IPS-20b (cell line): ENCODE data around the gene ABHD3.
A peak's percentile ranks its signal among the peaks of the same experiment; 100 is the strongest.
"Not testable (repeated sequence)": the region's sequence is repeated elsewhere in the genome, so short reads cannot be mapped to it uniquely, and the experiment has no call there.

Source experiments
- H3K27ac ChIP-seq: one replicate; pipeline ENCODE4 v1.5.1; 2013; ENCODE audit warnings: low read length
- H3K27me3 ChIP-seq: 2 replicates; pipeline ENCODE4 v1.6.1; 2013; ENCODE audit warnings: mild to moderate bottlenecking, low read length, inconsistent platforms; ENCODE audit not compliant: insufficient read depth
- H3K36me3 ChIP-seq: 2 replicates; pipeline ENCODE4 v1.6.1; 2013; ENCODE audit warnings: low read depth, mild to moderate bottlenecking, inconsistent platforms, low read length, moderate library complexity; ENCODE audit not compliant: insufficient read depth
- H3K4me1 ChIP-seq: 2 replicates; pipeline ENCODE4 v1.6.1; 2013; ENCODE audit warnings: mild to moderate bottlenecking, control low read depth, inconsistent platforms, low read length, moderate library complexity; ENCODE audit not compliant: insufficient read depth
- H3K4me3 ChIP-seq: 2 replicates; pipeline ENCODE4 v1.5.1; 2013; ENCODE audit warnings: mild to moderate bottlenecking, low read length, inconsistent platforms
- H3K9ac ChIP-seq: 2 replicates; pipeline ENCODE4 v1.6.1; 2013; ENCODE audit warnings: low read depth, mild to moderate bottlenecking, inconsistent platforms, low read length, moderate library complexity
- H3K9me3 ChIP-seq: 2 replicates; pipeline ENCODE4 v1.6.1; 2013; ENCODE audit warnings: mild to moderate bottlenecking, low read depth, low read length, inconsistent platforms; ENCODE audit not compliant: insufficient read depth

The ABHD3 gene

GRCh38 chr18:21638822-21639221 is 65.8 kb downstream of the ABHD3 start:
- Histone ChIP-seq H3K27me3 (no peaks in the 10 kb centered on the region), H3K9me3 (no peaks in the 10 kb centered on the region), H3K9ac (no peak overlapping the region), H3K4me1 (no peaks in the 10 kb centered on the region), H3K36me3 (peaks cover 12% of the 10 kb centered on the region; the same call in 1 of the 2 replicates), H3K27ac (no peak overlapping the region), H3K4me3 (no peak overlapping the region)

GRCh38 chr18:21636769-21637168 is 67.8 kb downstream of the ABHD3 start:
- Histone ChIP-seq H3K4me1 (no peaks in the 10 kb centered on the region), H3K27ac (no peak overlapping the region), H3K9me3 (no peaks in the 10 kb centered on the region), H3K27me3 (no peaks in the 10 kb centered on the region), H3K4me3 (no peak overlapping the region), H3K36me3 (peaks cover 28% of the 10 kb centered on the region), H3K9ac (no peak overlapping the region)

- Histone ChIP-seq H3K27me3 (no peaks in the 10 kb centered on the region), H3K9ac (no peak overlapping the region), H3K4me3 (no peak overlapping the region), H3K9me3 (no peaks in the 10 kb centered on the region), H3K27ac (no peak overlapping the region), H3K4me1 (no peaks in the 10 kb centered on the region), H3K36me3 (peaks cover 48% of the 10 kb centered on the region)
Measured at GRCh38 chr18:21634588-21635199, 69.9 kb downstream of the ABHD3 start.

- Histone ChIP-seq H3K36me3 (peaks cover 71% of the 10 kb centered on the region), H3K4me3 (no peak overlapping the region), H3K9ac (no peak overlapping the region)
Measured at GRCh38 chr18:21632393-21632792, 72.2 kb downstream of the ABHD3 start.

GRCh38 chr18:21629089-21629832 is 75.3 kb downstream of the ABHD3 start:
- Histone ChIP-seq H3K27me3 (no peaks in the 10 kb centered on the region), H3K27ac (no peak overlapping the region), H3K9me3 (no peaks in the 10 kb centered on the region), H3K4me3 (no peak overlapping the region), H3K36me3 (peaks cover 91% of the 10 kb centered on the region), H3K9ac (no peak overlapping the region), H3K4me1 (no peaks in the 10 kb centered on the region)

More at GRCh38 chr18:21632393-21632792, 72.2 kb downstream of the ABHD3 start:
- Histone ChIP-seq H3K27me3 (no peaks in the 10 kb centered on the region), H3K4me1 (no peaks in the 10 kb centered on the region), H3K27ac (no peak overlapping the region), H3K9me3 (no peaks in the 10 kb centered on the region)

GRCh38 chr18:21621640-21622039 is 82.9 kb downstream of the ABHD3 start:
- not testable (repeated sequence) for H3K4me1 ChIP-seq, H3K9me3 ChIP-seq, H3K4me3 ChIP-seq, H3K9ac ChIP-seq, H3K27ac ChIP-seq, H3K27me3 ChIP-seq
- peaks cover 84% of the 10 kb centered on the region for H3K36me3 ChIP-seq

- Histone ChIP-seq H3K36me3 (peaks cover 23% of the 10 kb centered on the region), H3K4me1 (no peaks in the 10 kb centered on the region), H3K4me3 (peak within 1 kb of the TSS; percentile 89), H3K9me3 (no peaks in the 10 kb centered on the region), H3K27ac (peak within 1 kb of the TSS; percentile 90), H3K9ac (peak within 1 kb of the TSS; percentile 97), H3K27me3 (no peaks in the 10 kb centered on the region)
Measured at GRCh38 chr18:21612125-21613039, 92.2 kb downstream of the ABHD3 start, which contains the start of gene SNRPD1. SNRPD1 (plus strand) TSS chr18:21612314; CDS start chr18:21612430, 116 bp downstream.

- Histone ChIP-seq H3K9ac (peak overlapping the region; percentile 97; the same call in 1 of the 2 replicates), H3K36me3 (peaks cover 15% of the 10 kb centered on the region), H3K4me3 (peak overlapping the region; percentile 89; the same call in 1 of the 2 replicates)
- not testable (repeated sequence) for H3K27me3 ChIP-seq, H3K27ac ChIP-seq, H3K4me1 ChIP-seq, H3K9me3 ChIP-seq
Measured at GRCh38 chr18:21611401-21612124, 93.0 kb downstream of the ABHD3 start.

GRCh38 chr18:21605213-21605612 is 99.4 kb downstream of the ABHD3 start:
- Histone ChIP-seq H3K9ac (no peak overlapping the region), H3K9me3 (no peaks in the 10 kb centered on the region), H3K27me3 (no peaks in the 10 kb centered on the region), H3K4me3 (no peak overlapping the region), H3K36me3 (no peaks in the 10 kb centered on the region), H3K27ac (no peak overlapping the region), H3K4me1 (no peaks in the 10 kb centered on the region)

- no peak overlapping the region for H3K4me3 ChIP-seq
- H3K9me3 ChIP-seq, result no peaks in the 10 kb centered on the region
- no peak overlapping the region for H3K27ac ChIP-seq
- H3K27me3 ChIP-seq, result no peaks in the 10 kb centered on the region
- H3K9ac ChIP-seq, result no peak overlapping the region
- no peaks in the 10 kb centered on the region for H3K36me3 ChIP-seq
- H3K4me1 ChIP-seq, result no peaks in the 10 kb centered on the region
Measured at GRCh38 chr18:21604671-21605070, 99.9 kb downstream of the ABHD3 start.

GRCh38 chr18:21602299-21602587 is 102.3 kb downstream of the ABHD3 start:
- no peak overlapping the region for H3K27ac ChIP-seq

More at GRCh38 chr18:21602299-21602587, 102.3 kb downstream of the ABHD3 start:
- Histone ChIP-seq H3K9me3 (no peaks in the 10 kb centered on the region), H3K4me3 (no peak overlapping the region), H3K4me1 (peaks cover 4% of the 10 kb centered on the region; the same call in 1 of the 2 replicates), H3K9ac (no peak overlapping the region), H3K27me3 (no peaks in the 10 kb centered on the region), H3K36me3 (no peaks in the 10 kb centered on the region)
